ENCODE data around the gene CELF4.

GRCh38 chr18:37563931-37564392 lies 1.6 kb downstream of the CELF4 start:
- TF ChIP-seq CTCF (IDR thresholded peaks at IDR 0.05; ENCODE audit: insufficient read depth, low read length, poor library complexity, severe bottlenecking) (no peak), EZH2phosphoT487 (conservative IDR thresholded peaks at IDR 0.05; ENCODE audit: low read length) (no peak)
